GM12864 (cell line): Measurements from ENCODE around the gene EFCAB6.

Source experiments
- DNase-seq: peaks from one replicate; pipeline ENCODE4 v3.0.0-alpha.2; 2011; ENCODE audit warnings: low read depth
- H3K4me3 ChIP-seq: 2 replicates; pipeline ENCODE4 v1.5.1; 2011; ENCODE audit warnings: mild to moderate bottlenecking, low read depth, low read length, control low read depth
- CTCF ChIP-seq: IDR thresholded peaks from 2 replicates; pipeline ENCODE4 v1.5.1; 2011; ENCODE audit warnings: low read depth, mild to moderate bottlenecking, moderate library complexity, low read length, control low read depth, inconsistent platforms; ENCODE audit errors: missing control alignments

The EFCAB6 gene

DNA sequence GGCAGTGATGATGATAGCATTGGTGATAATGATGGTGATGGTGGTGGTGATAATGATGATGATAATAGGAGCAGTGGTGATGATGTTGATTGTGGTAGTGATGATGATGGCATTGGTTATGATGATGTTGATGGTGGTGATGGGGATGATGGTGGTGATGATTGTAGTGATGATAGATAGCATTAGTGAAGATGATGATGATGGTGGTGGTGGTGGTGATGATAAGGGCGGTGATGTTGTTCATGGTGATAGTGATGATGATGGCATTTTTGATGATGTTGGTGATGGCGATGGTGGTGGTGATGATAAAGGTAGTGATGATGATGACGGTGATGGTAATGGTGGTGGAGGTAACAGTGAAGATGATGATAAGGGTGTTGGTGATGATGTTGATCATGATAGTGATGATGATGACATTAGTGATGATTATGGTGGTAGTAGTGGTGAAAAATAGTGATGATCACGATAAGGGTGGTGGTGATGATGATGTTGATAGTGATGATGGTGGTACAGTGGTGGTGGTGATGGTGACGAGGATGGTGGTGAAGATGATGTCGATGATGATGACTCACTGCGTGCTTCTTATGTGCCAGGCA is 307.3 kb downstream of the EFCAB6 start:
- DNase-seq, result no peak
- H3K4me3 ChIP-seq, result no peak overlapping the region
- no peak for TF ChIP-seq CTCF

GRCh38 chr22:43504068-43504467 is 308.0 kb downstream of the EFCAB6 start:
- TF ChIP-seq CTCF, result no peak
- H3K4me3 ChIP-seq, result no peak overlapping the region
- DNase-seq, result no peak

- no peak for DNase-seq
- no peak overlapping the region for H3K4me3 ChIP-seq
- no peak for TF ChIP-seq CTCF
Measured at GRCh38 chr22:43502306-43502874, 309.7 kb downstream of the EFCAB6 start.

DNA sequence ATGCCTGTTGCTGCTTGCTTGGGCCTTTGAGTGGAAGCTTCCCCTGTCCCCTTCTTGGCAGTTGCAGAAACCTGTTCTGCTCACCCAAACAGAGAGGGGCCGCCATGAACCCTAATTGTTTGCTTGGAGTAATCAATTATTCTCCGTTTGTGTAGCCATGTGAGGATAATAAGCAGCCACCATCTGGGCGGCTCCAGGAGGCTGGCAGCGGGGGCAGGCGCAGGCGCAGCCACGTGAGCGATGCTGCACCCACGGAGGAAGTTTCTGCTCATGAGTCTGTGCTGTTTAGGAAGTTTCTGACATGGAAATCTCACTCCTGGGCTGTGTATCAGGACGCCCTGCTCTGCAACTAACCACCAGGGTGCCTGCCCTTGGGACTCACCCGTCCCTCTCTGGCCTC is 310.2 kb downstream of the EFCAB6 start:
- TF ChIP-seq CTCF, result no peak
- H3K4me3 ChIP-seq, result no peak overlapping the region
- no peak for DNase-seq

DNA sequence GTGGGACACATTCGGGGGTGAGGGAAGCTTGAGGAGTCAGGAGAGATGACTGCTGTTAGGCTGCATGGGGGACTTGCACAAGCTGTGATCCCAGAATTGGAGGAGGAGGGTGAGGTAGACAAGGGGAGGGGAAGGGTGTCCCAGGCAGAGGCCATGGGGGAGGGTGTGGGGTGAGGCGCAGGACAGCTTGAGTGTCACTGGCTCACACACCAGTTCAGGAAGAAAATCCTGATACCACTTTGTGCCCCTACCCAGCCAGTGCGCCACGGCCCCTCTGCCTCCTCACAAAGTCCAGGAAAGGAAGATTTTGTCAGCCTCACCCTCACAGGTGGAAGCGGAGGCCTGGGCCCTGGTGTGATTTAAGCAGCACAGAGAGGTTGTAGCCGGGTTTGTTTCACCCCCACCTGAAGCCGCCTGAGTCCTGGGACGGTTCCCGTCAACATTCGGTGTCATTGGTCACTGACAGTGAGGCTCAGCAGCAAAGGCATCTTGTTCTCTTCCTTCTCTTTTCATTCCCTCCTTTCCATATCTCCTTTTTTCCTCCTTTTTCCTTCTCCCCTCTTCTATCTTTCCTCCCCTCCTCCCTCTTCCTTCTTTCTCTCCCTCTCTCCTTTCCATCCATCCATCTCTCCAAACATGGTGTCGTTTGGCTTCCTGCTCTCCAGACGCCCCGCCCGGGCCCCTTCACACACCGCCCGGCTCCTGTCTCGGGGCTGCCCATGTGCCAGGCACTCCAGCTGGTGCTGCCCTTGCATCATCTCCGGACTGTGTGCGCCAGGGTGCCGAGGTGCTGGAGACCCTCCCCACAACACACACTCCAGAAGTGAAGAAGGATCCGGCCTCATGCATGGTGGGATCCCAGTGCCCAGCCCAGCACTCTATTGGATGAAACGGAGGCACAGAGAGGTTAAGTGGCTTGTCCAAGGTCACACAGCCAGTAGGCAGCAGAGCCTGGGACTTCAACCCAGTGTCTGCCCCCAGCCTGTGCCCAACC is 311.0 kb downstream of the EFCAB6 start:
- no peak for DNase-seq
- H3K4me3 ChIP-seq, result no peak overlapping the region
- no peak for TF ChIP-seq CTCF

- DNase-seq, result no peak
- no peak overlapping the region for H3K4me3 ChIP-seq
- TF ChIP-seq CTCF, result no peak
Measured at GRCh38 chr22:43498856-43499253, 313.2 kb downstream of the EFCAB6 start.
